RWPE2 (cell line): Measurements from ENCODE around the gene BRIP1.

Experiments used
- ATAC-seq: fragments of 200-7000 bp; cut with Tn5 transposase; 3 replicates; pipeline ENCODE4 v1.9.1; 2021; ENCODE audit warnings: low read depth
- DNase-seq: peaks from one replicate; pipeline ENCODE4 v3.0.0-alpha.2; 2020; ENCODE audit warnings: low spot score
- H3K27ac ChIP-seq: fragments of 450-650 bp; 2 replicates; pipeline ENCODE4 v1.5.1; 2017; ENCODE audit warnings: mild to moderate bottlenecking; ENCODE audit not compliant: poor library complexity, severe bottlenecking
- H3K27me3 ChIP-seq: fragments of 250-450 bp; sonication (Bioruptor Pico); 2 replicates; pipeline ENCODE4 v1.5.1; 2021; ENCODE audit warnings: mild to moderate bottlenecking, moderate library complexity; ENCODE audit not compliant: insufficient read depth, poor library complexity, severe bottlenecking
- H3K36me3 ChIP-seq: fragments of 250-450 bp; sonication (Bioruptor Pico); 2 replicates; pipeline ENCODE4 v1.5.1; 2020; ENCODE audit warnings: low read depth, mild to moderate bottlenecking, moderate library complexity
- H3K4me1 ChIP-seq: fragments of 250-450 bp; sonication (Bioruptor Pico); 2 replicates; pipeline ENCODE4 v1.5.1; 2021; ENCODE audit warnings: mild to moderate bottlenecking, moderate library complexity; ENCODE audit not compliant: insufficient read depth, poor library complexity, severe bottlenecking
- H3K4me3 ChIP-seq: fragments of 250-450 bp; sonication (Bioruptor Pico); 2 replicates; pipeline ENCODE4 v1.5.1; 2021; ENCODE audit warnings: mild to moderate bottlenecking, moderate library complexity; ENCODE audit not compliant: severe bottlenecking
- H3K9me3 ChIP-seq: fragments of 250-450 bp; sonication (Bioruptor Pico); 2 replicates; pipeline ENCODE4 v1.5.1; 2021; ENCODE audit warnings: mild to moderate bottlenecking, moderate library complexity; ENCODE audit not compliant: severe bottlenecking
- TF ChIP-seq, protein P1 (sequence below): fragments of 450-650 bp; IDR thresholded peaks from one replicate; pipeline ENCODE4 v1.5.1; 2017; ENCODE audit warnings: mild to moderate bottlenecking, moderate library complexity; ENCODE audit not compliant: poor library complexity, severe bottlenecking

Gene BRIP1

DNA sequence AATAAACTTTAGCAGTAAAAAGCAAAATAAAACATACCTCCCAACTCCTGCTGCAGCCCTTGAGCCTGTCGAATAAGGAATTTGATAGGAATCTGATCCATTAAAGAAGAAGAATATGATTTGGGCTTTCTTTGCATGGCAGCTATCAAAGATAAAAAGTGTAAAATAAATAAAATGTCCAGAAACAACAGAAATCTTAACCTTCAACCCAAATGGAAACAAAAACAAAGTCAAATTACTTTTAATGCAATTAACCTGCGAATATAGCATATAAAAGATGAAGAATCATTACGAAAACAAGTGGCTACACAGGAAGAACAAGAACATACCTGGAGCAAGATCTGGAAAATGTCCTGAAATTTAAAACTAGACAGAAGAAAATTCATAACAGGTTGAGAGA is 21.5 kb upstream of the BRIP1 start:
- H3K4me1 ChIP-seq = no peaks in the 10 kb centered on the region
- H3K9me3 ChIP-seq = no peaks in the 10 kb centered on the region
- no peak for ATAC-seq
- H3K27me3 ChIP-seq = no peaks in the 10 kb centered on the region
- no peak overlapping the region for H3K27ac ChIP-seq
- no peak overlapping the region for H3K4me3 ChIP-seq
- TF ChIP-seq, protein P1, sequence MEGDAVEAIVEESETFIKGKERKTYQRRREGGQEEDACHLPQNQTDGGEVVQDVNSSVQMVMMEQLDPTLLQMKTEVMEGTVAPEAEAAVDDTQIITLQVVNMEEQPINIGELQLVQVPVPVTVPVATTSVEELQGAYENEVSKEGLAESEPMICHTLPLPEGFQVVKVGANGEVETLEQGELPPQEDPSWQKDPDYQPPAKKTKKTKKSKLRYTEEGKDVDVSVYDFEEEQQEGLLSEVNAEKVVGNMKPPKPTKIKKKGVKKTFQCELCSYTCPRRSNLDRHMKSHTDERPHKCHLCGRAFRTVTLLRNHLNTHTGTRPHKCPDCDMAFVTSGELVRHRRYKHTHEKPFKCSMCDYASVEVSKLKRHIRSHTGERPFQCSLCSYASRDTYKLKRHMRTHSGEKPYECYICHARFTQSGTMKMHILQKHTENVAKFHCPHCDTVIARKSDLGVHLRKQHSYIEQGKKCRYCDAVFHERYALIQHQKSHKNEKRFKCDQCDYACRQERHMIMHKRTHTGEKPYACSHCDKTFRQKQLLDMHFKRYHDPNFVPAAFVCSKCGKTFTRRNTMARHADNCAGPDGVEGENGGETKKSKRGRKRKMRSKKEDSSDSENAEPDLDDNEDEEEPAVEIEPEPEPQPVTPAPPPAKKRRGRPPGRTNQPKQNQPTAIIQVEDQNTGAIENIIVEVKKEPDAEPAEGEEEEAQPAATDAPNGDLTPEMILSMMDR = no peak
- DNase-seq = no peak
- peaks cover 82% of the 10 kb centered on the region for H3K36me3 ChIP-seq

DNA sequence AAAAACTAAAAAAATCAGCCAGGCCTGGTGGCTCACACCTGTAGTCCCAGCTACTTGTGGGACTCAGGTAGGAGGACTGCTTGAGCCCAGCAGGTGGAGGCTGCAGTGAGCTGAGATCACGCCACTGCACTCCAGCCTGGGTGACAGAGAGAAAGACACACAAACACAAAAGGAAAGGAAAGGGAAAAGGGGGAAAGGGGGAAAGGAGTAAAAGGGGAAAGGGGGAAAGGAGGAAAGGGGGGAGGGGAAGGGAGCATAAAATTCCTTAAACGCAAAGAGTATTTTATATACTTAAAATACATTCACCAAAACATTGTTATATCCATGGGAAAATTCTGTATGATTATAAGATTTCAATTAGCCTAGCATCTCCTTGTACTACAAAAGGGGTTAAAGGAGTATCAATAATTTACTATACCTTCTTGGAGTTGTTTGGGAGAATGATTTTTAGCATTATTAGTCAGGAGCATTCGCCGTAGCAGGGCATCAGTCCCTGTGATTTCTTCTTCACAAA is 17.3 kb upstream of the BRIP1 start:
- DNase-seq = no peak

DNA sequence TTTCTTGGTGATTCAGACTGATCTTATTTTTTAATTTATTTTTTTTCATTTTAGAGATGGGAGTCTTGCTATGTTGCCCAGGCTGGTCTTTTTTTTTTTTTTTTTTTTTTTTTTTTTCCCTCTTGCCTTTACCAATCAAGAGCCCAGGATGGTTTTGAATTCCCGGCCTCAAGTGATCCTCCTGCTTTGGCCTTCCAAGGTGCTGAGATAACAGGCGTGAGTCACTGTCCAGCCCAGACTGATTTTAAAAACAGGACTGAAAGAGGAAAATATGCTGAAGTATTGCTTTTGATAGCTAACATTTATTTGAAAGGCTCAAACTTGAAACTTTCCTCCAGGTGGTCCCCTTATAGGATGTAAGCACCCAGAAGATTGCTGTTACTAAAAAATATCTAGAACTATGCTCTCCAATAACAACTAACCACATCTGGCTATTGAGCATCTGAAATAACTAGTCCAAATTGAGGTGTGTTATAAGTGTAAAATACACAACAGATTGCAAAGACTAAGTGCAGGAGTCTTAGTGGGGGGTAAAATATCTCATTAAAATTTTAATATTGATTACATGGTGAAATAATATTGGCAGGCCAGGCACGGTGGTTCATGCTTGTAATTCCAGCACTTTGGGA is 15.8 kb upstream of the BRIP1 start:
- H3K4me1 ChIP-seq = no peaks in the 10 kb centered on the region
- TF ChIP-seq, protein P1 = no peak
- H3K27me3 ChIP-seq = no peaks in the 10 kb centered on the region
- H3K27ac ChIP-seq = no peak overlapping the region
- DNase-seq (no peak), ATAC-seq (no peak)
- H3K9me3 ChIP-seq = no peaks in the 10 kb centered on the region
- peaks cover 83% of the 10 kb centered on the region for H3K36me3 ChIP-seq
- H3K4me3 ChIP-seq = no peak overlapping the region

More for the DNA sequence above, 17.3 kb upstream of the BRIP1 start:
- no peaks in the 10 kb centered on the region for H3K9me3 ChIP-seq
- no peak overlapping the region for H3K27ac ChIP-seq
- H3K4me1 ChIP-seq = no peaks in the 10 kb centered on the region
- no peaks in the 10 kb centered on the region for H3K27me3 ChIP-seq
- ATAC-seq = no peak
- H3K36me3 ChIP-seq = peaks cover 79% of the 10 kb centered on the region
- TF ChIP-seq, protein P1 = no peak
- no peak overlapping the region for H3K4me3 ChIP-seq

DNA sequence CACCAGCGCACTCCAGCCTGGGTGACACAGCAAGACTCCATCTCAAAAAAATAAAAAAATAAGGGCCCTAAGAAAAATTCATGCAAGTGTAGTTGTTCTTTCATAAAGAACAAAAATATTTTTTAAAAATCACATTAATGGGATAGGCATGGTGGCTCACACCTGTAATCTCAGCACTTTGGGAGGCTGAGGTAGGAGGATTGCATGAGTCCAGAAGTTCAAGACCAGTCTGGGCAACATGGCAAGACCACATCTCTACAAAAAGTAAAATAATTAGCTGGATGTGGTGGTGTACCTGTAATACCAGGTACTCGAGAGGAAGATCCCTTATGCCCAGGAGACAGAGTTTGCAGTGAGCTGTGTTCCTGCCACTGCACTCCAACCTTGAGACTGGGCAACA is 15.2 kb upstream of the BRIP1 start:
- Histone ChIP-seq H3K9me3 (no peaks in the 10 kb centered on the region), H3K4me3 (no peak overlapping the region), H3K36me3 (peaks cover 83% of the 10 kb centered on the region), H3K27me3 (no peaks in the 10 kb centered on the region), H3K4me1 (no peaks in the 10 kb centered on the region), H3K27ac (no peak overlapping the region)
- ATAC-seq = no peak
- TF ChIP-seq, protein P1 = no peak
- no peak for DNase-seq

DNA sequence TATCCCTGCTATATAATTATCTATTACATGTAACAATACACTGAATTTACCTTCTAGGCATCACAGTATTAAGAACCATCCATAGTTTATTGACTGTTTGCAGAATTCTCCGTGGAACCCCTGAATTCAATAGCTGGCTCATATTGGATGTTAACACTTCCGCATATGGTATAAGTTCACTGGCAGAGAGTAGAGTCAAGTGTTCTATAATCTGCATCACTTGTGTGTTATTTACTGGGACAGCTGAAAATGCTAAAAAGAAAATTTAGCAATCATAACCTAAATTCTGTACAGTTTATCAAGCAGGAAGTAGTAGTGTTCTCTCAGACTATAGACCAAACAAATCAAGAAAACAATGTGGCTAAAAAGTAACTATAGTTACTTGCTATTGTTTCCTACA is 14.5 kb upstream of the BRIP1 start:
- H3K9me3 ChIP-seq = no peaks in the 10 kb centered on the region
- no peaks in the 10 kb centered on the region for H3K27me3 ChIP-seq
- no peak overlapping the region for H3K4me3 ChIP-seq
- TF ChIP-seq, protein P1 = no peak
- no peak overlapping the region for H3K27ac ChIP-seq
- no peak for DNase-seq
- no peaks in the 10 kb centered on the region for H3K4me1 ChIP-seq
- ATAC-seq = no peak
- H3K36me3 ChIP-seq = peaks cover 84% of the 10 kb centered on the region
